NB4 (cell line): ENCODE data around the gene RNU1-2.

Source experiments
- CTCF ChIP-seq: IDR thresholded peaks from one replicate; pipeline ENCODE4 v1.5.1; 2012; ENCODE audit warnings: low read depth, low read length
- MAX ChIP-seq: IDR thresholded peaks from 2 replicates; pipeline ENCODE4 v1.6.1; 2011; ENCODE audit warnings: low read depth, low read length
- MYC ChIP-seq: IDR thresholded peaks from 2 replicates; pipeline ENCODE4 v1.6.1; 2011; ENCODE audit warnings: low read depth, low read length
- POLR2A ChIP-seq: IDR thresholded peaks from 2 replicates; pipeline ENCODE4 v1.6.1; 2011; ENCODE audit warnings: mild to moderate bottlenecking; ENCODE audit not compliant: insufficient read length; ENCODE audit errors: extremely low read depth

- TF ChIP-seq CTCF (peak; percentile 19), MAX (no peak), MYC (no peak), POLR2A (no peak)
Measured at GRCh38 chr1:16924919-16925477, 29.2 kb downstream of the RNU1-2 start.
